ENCODE data around the gene TLR8.

GRCh38 chrX:12966151-12966550 lies 59.7 kb downstream of the TLR8 start:
- TF ChIP-seq CTCF (IDR thresholded peaks at IDR 0.05) (no peak), POLR2A (IDR thresholded peaks at IDR 0.05) (no peak)
